Hepatocyte (in vitro differentiated cells): ENCODE results near the gene DHTKD1. TPM values are rescaled to one million over a fixed set of nuclear protein-coding genes. Genes with fewer than 3 reads are reported as not detected.

Experiments used
- DNase-seq: peaks from one replicate; pipeline ENCODE4 v3.0.0-alpha.2; 2016; ENCODE audit warnings: low spot score
- H2AFZ ChIP-seq: fragments of 200-600 bp; sonication (generic); 2 replicates; pipeline ENCODE4 v1.6.0; 2016; ENCODE audit warnings: antibody characterized with exemption, mild to moderate bottlenecking
- H3K27ac ChIP-seq: fragments of 200-600 bp; sonication (generic); 2 replicates; pipeline ENCODE4 v1.5.1; 2016; ENCODE audit warnings: mild to moderate bottlenecking
- H3K27me3 ChIP-seq: fragments of 200-600 bp; sonication (generic); 2 replicates; pipeline ENCODE4 v1.6.1; 2016
- H3K36me3 ChIP-seq: fragments of 200-600 bp; sonication (generic); replicated peaks from 2 replicates; pipeline ENCODE4 v1.5.1; 2016; ENCODE audit warnings: low read depth; ENCODE audit not compliant: insufficient read depth
- H3K4me1 ChIP-seq: fragments of 200-600 bp; sonication (generic); 2 replicates; pipeline ENCODE4 v1.5.1; 2016; ENCODE audit warnings: mild to moderate bottlenecking, moderate library complexity; ENCODE audit not compliant: insufficient read depth
- H3K4me2 ChIP-seq: fragments of 200-600 bp; sonication (generic); 2 replicates; pipeline ENCODE4 v1.6.0; 2016
- H3K4me3 ChIP-seq: fragments of 200-600 bp; sonication (generic); 2 replicates; pipeline ENCODE4 v1.5.1; 2016; ENCODE audit warnings: mild to moderate bottlenecking
- H3K79me2 ChIP-seq: fragments of 200-600 bp; sonication (generic); 2 replicates; pipeline ENCODE4 v1.6.0; 2017; ENCODE audit warnings: mild to moderate bottlenecking
- H3K9me2 ChIP-seq: fragments of 200-600 bp; sonication (generic); replicated peaks from 2 replicates; pipeline ENCODE4 v1.6.0; 2017; ENCODE audit warnings: mild to moderate bottlenecking; ENCODE audit not compliant: insufficient read depth
- H3K9me3 ChIP-seq: fragments of 200-600 bp; sonication (generic); 2 replicates; pipeline ENCODE4 v1.5.1; 2016; ENCODE audit warnings: low read depth, mild to moderate bottlenecking
- H4K20me1 ChIP-seq: fragments of 200-600 bp; sonication (generic); 2 replicates; pipeline ENCODE4 v1.6.0; 2016; ENCODE audit warnings: mild to moderate bottlenecking; ENCODE audit not compliant: insufficient read depth, poor library complexity, severe bottlenecking
- EZH2 ChIP-seq: fragments of 200-600 bp; sonication (generic); IDR thresholded peaks from 2 replicates; pipeline ENCODE4 v1.6.1; 2016; ENCODE audit warnings: antibody characterized with exemption, mild to moderate bottlenecking, borderline replicate concordance
- EZH2phosphoT487 ChIP-seq: fragments of 200-600 bp; sonication (generic); IDR thresholded peaks from one replicate; pipeline ENCODE4 v1.6.1; 2018; ENCODE audit warnings: antibody characterized with exemption, mild to moderate bottlenecking, low read depth, moderate library complexity; ENCODE audit not compliant: unreplicated experiment, severe bottlenecking
- WGBS: methylation state at CpG from one replicate; pipeline ENCODE4 v1.1.6; 2016; ENCODE audit warnings: low lambda C conversion rate; ENCODE audit errors: missing lambda C conversion rate; 5-methylcytosine and 5-hydroxymethylcytosine counted together
- polyA plus RNA-seq: library from polyadenylated mRNA; unstranded; fragments of >200 nt; fragmentation: Nextera tagmentation; extraction: Ambion mirVana; gene quantifications from 2 replicates; pipeline ENCODE4 v1.2.1, GENCODE V29; 2016
- total RNA-seq: library from RNA; depleted of rRNA; stranded (reverse); fragments of >200 nt; gene quantifications from 2 replicates; pipeline ENCODE4 v1.2.3, GENCODE V29; 2014
- TF ChIP-seq, protein P1 (sequence below): fragments of 200-600 bp; sonication (generic); IDR thresholded peaks from 2 replicates; pipeline ENCODE4 v1.5.1; 2016; ENCODE audit warnings: antibody characterized with exemption, mild to moderate bottlenecking; ENCODE audit not compliant: poor library complexity

DHTKD1 gene
- total and polyA plus RNA-seq, 2 experiments from 2014 or later, result 22.8 to 23.8 TPM

DNA sequence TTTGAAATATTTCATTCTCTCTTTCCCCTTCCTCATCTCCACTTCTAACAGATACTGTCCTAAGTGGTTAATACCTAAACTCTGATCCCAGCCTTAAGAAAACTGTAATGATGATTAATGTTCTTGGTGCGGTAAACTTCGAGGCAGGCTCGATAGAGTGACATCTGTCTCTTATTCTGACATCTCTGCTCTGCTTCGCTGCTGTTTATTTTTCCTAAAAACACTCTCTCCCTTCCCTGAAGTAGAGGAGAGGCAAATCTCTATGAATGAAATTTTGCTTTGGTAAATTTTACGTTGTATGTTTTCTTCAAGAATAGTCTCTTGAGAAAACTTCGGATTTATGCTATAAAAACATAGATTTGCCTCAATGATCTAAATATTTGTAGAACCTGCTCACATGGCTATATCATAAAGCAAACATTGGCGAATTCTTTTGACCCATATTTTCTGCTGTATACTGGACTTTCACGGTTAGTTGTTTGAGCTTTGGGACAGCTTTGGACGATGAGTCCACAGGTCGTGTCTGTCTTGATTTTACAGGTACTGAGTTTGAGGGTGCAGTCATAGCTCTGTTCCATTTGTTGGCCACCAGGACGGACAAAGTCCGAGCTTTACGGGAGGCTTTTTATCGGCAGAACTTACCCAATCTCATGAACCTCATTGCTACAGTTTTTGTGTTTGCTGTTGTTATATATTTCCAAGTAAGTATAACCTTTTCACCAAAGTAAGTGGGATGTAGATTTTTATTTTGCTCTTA is 87.8 kb downstream of the DHTKD1 start:
- no peaks in the 10 kb centered on the region for H3K9me2 ChIP-seq
- H3K4me2 ChIP-seq, result peak overlapping the region; percentile 48
- no peaks in the 10 kb centered on the region for H4K20me1 ChIP-seq
- H2AFZ ChIP-seq, result no peak overlapping the region
- no peaks in the 10 kb centered on the region for H3K79me2 ChIP-seq
- no peak for TF ChIP-seq EZH2phosphoT487
- no peak for TF ChIP-seq EZH2
- TF ChIP-seq, protein P1, sequence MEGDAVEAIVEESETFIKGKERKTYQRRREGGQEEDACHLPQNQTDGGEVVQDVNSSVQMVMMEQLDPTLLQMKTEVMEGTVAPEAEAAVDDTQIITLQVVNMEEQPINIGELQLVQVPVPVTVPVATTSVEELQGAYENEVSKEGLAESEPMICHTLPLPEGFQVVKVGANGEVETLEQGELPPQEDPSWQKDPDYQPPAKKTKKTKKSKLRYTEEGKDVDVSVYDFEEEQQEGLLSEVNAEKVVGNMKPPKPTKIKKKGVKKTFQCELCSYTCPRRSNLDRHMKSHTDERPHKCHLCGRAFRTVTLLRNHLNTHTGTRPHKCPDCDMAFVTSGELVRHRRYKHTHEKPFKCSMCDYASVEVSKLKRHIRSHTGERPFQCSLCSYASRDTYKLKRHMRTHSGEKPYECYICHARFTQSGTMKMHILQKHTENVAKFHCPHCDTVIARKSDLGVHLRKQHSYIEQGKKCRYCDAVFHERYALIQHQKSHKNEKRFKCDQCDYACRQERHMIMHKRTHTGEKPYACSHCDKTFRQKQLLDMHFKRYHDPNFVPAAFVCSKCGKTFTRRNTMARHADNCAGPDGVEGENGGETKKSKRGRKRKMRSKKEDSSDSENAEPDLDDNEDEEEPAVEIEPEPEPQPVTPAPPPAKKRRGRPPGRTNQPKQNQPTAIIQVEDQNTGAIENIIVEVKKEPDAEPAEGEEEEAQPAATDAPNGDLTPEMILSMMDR, result no peak
- H3K4me1 ChIP-seq, result no peaks in the 10 kb centered on the region
- DNase-seq, result peak; percentile 16
- no peaks in the 10 kb centered on the region for H3K9me3 ChIP-seq
- no peaks in the 10 kb centered on the region for H3K36me3 ChIP-seq
- H3K27ac ChIP-seq, result peak overlapping the region; percentile 22
- H3K4me3 ChIP-seq, result no peak overlapping the region
- no peaks in the 10 kb centered on the region for H3K27me3 ChIP-seq
- 78% methylated on average over 14 of the region's 14 CpGs for WGBS

DNA sequence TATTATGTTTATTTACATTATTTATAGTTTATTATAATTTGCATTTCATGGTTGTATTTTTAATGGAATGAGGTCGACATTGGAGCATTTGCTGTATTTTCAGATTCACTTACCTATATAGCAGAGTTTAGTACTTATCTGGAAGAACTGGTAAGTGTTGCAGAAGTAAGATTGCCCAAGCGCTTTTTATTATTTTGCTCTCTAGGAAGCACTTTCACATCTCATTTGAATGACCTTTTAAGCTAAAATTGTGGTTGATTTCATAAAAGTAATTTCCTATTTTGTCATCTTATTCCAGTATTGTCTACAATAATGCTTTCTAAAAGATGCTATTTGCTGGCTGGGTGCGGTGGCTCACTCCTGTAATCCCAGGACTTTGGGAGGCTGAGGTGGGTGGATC is 89.4 kb downstream of the DHTKD1 start:
- no peak overlapping the region for H3K4me3 ChIP-seq
- no peaks in the 10 kb centered on the region for H4K20me1 ChIP-seq
- no peaks in the 10 kb centered on the region for H3K9me3 ChIP-seq
- 97% methylated on average over 3 of the region's 3 CpGs for WGBS
- no peak overlapping the region for H2AFZ ChIP-seq
- no peak for TF ChIP-seq EZH2phosphoT487
- TF ChIP-seq, protein P1, result no peak
- no peaks in the 10 kb centered on the region for H3K36me3 ChIP-seq
- no peaks in the 10 kb centered on the region for H3K27me3 ChIP-seq
- DNase-seq, result no peak
- no peaks in the 10 kb centered on the region for H3K9me2 ChIP-seq
- H3K4me1 ChIP-seq, result no peaks in the 10 kb centered on the region
- H3K27ac ChIP-seq, result no peak overlapping the region
- H3K79me2 ChIP-seq, result no peaks in the 10 kb centered on the region
- H3K4me2 ChIP-seq, result no peak overlapping the region

DNA sequence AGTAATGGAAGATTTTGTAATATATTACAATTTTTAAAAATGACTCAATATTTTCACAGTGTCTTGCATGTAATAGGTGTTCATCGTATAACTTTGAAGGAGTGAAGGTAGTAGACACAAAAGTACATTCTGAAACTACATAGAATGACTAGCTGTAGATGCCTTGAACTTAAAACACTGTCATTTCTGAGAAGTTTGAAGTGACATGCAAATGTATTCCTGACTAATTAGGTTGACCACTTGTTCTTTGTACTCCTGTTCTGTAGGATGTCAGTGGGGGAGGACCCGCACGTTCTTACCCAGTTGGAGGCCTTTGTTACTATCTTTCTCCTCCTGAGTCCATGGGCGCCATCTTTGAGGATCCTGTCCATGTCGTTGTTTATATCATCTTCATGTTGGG is 91.9 kb downstream of the DHTKD1 start:
- WGBS, result 98% methylated on average over 5 of the region's 5 CpGs
- no peak overlapping the region for H2AFZ ChIP-seq

More for the DNA sequence above, 91.9 kb downstream of the DHTKD1 start:
- Histone ChIP-seq H4K20me1 (no peaks in the 10 kb centered on the region), H3K4me2 (no peak overlapping the region), H3K9me3 (no peaks in the 10 kb centered on the region), H3K4me1 (no peaks in the 10 kb centered on the region), H3K27ac (no peak overlapping the region), H3K36me3 (no peaks in the 10 kb centered on the region), H3K27me3 (no peaks in the 10 kb centered on the region), H3K9me2 (no peaks in the 10 kb centered on the region), H3K79me2 (no peaks in the 10 kb centered on the region), H3K4me3 (no peak overlapping the region)
- TF ChIP-seq EZH2phosphoT487 (no peak), EZH2 (no peak)
- TF ChIP-seq, protein P1, result no peak
- DNase-seq, result no peak
